GM12864 (cell line): ENCODE data around the gene FBXL13.
"Not testable (repeated sequence)": the region's sequence is repeated elsewhere in the genome, so short reads cannot be mapped to it uniquely, and the experiment has no call there.

ENCODE experiments used
- DNase-seq: peaks from one replicate; pipeline ENCODE4 v3.0.0-alpha.2; 2011; ENCODE audit warnings: low read depth
- H3K4me3 ChIP-seq: 2 replicates; pipeline ENCODE4 v1.5.1; 2011; ENCODE audit warnings: mild to moderate bottlenecking, low read depth, low read length, control low read depth
- TF ChIP-seq, protein P1 (sequence below): IDR thresholded peaks from 2 replicates; pipeline ENCODE4 v1.5.1; 2011; ENCODE audit warnings: low read depth, mild to moderate bottlenecking, moderate library complexity, low read length, control low read depth, inconsistent platforms; ENCODE audit errors: missing control alignments

FBXL13 gene

DNA sequence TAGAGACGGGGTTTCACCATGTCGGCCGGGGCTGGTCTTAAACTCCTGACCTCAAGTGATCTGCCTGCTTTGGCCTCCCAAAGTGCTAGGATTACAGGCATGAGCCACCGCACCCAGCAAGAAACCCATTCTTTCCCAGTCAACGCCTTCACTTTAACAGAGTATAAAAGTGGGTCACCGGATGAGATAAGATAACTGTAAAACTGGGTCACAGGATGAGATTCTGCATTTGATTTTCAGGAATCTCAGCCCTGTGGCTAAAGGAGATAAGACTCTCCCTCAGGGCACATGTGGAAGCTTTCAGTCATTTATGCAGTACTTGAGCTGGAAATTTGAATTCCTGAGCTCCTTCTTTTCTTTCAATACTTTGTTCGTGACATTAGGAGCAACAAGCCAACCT is 91.0 kb downstream of the FBXL13 start:
- TF ChIP-seq, protein P1, sequence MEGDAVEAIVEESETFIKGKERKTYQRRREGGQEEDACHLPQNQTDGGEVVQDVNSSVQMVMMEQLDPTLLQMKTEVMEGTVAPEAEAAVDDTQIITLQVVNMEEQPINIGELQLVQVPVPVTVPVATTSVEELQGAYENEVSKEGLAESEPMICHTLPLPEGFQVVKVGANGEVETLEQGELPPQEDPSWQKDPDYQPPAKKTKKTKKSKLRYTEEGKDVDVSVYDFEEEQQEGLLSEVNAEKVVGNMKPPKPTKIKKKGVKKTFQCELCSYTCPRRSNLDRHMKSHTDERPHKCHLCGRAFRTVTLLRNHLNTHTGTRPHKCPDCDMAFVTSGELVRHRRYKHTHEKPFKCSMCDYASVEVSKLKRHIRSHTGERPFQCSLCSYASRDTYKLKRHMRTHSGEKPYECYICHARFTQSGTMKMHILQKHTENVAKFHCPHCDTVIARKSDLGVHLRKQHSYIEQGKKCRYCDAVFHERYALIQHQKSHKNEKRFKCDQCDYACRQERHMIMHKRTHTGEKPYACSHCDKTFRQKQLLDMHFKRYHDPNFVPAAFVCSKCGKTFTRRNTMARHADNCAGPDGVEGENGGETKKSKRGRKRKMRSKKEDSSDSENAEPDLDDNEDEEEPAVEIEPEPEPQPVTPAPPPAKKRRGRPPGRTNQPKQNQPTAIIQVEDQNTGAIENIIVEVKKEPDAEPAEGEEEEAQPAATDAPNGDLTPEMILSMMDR = no peak
- no peak for DNase-seq

DNA sequence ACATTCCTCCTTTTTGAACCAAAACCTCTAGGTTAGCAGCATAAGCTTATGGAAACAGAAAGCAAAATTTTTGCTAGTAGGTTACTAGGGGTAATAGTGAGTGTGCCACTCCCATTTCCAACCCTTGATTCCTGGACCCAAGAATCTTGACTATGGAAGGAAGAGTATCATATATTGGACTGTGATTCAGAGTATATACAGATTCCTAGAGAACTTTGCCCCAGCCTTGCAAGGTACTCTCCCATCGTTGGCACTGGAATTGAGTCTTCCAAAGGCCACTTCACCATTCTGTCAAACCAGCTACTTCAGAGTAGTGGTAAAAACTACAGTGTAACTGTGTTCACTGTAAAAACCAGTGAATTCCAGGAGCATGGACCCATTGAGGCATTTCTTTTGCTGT is 92.4 kb downstream of the FBXL13 start:
- DNase-seq = no peak
- TF ChIP-seq, protein P1 = no peak
- H3K4me3 ChIP-seq = no peak overlapping the region

More for the DNA sequence above, 91.0 kb downstream of the FBXL13 start:
- H3K4me3 ChIP-seq = no peak overlapping the region

GRCh38 chr7:102981451-102981850 is 93.1 kb downstream of the FBXL13 start:
- TF ChIP-seq, protein P1 = no peak

DNA sequence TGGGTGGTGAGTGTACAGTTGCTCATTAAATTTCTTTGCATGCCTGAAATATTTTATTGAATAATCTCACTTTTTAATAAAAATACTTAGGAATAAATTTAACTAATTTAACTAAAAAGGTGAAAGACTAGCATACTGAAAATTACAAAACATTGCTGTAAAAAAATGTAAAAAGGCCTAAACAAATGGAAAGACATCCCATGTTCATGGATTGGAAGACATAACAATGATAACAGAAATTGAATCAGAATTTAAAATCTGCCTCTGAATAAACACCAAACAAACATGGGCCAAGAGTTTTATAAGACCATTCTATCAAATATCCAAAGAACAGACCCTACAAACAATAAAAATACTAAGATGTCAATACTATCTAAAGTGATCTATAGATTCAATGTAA is 94.9 kb downstream of the FBXL13 start:
- no peak overlapping the region for H3K4me3 ChIP-seq

More at GRCh38 chr7:102981451-102981850, 93.1 kb downstream of the FBXL13 start:
- no peak overlapping the region for H3K4me3 ChIP-seq
- DNase-seq = no peak

GRCh38 chr7:102978284-102978683 is 96.3 kb downstream of the FBXL13 start:
- TF ChIP-seq, protein P1 = no peak
- no peak overlapping the region for H3K4me3 ChIP-seq
- DNase-seq = no peak

More for the DNA sequence above, 94.9 kb downstream of the FBXL13 start:
- TF ChIP-seq, protein P1 = no peak
- DNase-seq = no peak

DNA sequence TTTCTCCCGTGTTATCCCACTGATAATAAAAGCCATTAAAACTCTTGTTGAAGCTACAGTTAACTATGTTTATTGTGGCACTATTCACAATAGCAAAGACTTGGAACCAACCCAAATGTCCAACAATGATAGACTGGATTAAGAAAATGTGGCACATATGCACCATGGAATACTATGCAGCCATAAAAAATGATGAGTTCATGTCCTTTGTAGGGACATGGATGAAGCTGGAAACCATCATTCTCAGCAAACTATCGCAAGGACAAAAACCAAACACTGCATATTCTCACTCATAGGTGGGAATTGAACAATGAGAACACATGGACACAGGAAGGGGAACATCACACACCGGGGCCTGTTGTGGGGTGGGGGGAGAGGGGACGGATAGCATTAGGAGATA is 97.0 kb downstream of the FBXL13 start:
- not testable (repeated sequence) for H3K4me3 ChIP-seq, DNase-seq

DNA sequence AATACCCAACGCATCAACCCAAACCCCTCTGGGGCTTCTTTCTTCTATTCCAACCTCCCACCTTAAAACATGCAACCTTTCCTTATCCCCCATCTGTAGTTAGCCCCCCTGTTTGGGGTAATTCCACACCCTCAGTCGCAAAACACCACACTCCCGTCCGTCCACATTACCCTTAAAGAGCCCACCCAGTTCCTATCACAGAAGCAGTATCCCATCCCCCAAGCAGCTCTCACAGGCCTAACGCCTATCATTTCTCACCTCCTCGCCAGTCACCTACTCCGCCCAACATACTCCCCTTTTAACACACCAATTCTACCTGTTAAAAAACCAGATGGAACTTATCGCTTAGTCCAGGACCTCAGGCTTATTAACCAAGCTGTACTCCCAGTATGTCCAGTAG is 98.1 kb downstream of the FBXL13 start:
- no peak overlapping the region for H3K4me3 ChIP-seq
- TF ChIP-seq, protein P1 = no peak
- no peak for DNase-seq
